Measurements from ENCODE around the gene CGN. TPM values are rescaled to one million over a fixed set of nuclear protein-coding genes. Genes with fewer than 3 reads are reported as not detected.

CGN gene
- total and polyA plus RNA-seq, 2 donors (not counting 3 experiments of a cell fraction or from before 2014, with no cell fraction given), result 0.32 to 0.73 TPM

DNA sequence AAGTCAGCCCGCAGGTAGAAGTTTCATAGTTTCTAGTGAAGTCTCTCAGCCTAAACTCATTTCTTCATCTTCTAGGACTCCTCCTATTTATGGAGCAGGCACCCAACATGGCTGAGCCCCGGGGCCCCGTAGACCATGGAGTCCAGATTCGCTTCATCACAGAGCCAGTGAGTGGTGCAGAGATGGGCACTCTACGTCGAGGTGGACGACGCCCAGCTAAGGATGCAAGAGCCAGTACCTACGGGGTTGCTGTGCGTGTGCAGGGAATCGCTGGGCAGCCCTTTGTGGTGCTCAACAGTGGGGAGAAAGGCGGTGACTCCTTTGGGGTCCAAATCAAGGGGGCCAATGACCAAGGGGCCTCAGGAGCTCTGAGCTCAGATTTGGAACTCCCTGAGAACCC is 7.2 kb downstream of the CGN start:
- no TSS peak for BruUV-seq (replicated peaks)
- H3K4me3 ChIP-seq (replicated peaks in 1 of 3; ENCODE audit: insufficient read depth in 1 of 3, low read depth in 1 of 3, low read length in 3 of 3), result no peak overlapping the region
- no peak for DNase-seq (ENCODE audit: low read depth, low spot score)
- POLR2A ChIA-PET, result no interaction called here
- H3K36me3 ChIP-seq (ENCODE audit: control insufficient read depth in 2 of 2, extremely low read depth in 1 of 2, insufficient read depth in 2 of 2, low read length in 2 of 2), result no peaks in the 10 kb centered on the region
- H3K4me1 ChIP-seq (ENCODE audit: control insufficient read depth, extremely low read depth, insufficient read depth, low read length), result no peaks in the 10 kb centered on the region
- H4K20me1 ChIP-seq (replicated peaks; ENCODE audit: control insufficient read depth, extremely low read depth, insufficient read depth, low read length), result no peaks in the 10 kb centered on the region
- no peak overlapping the region for H3K27ac ChIP-seq (ENCODE audit: insufficient read depth, low read depth, low read length)
- no peak overlapping the region for H2AFZ ChIP-seq (ENCODE audit: low read depth, low read length)
- dilution Hi-C loops (cut with MboI; ENCODE audit: extremely low pct_ligation_motif_present, low sequenced_read_pairs) (no loop called here), intact Hi-C loops (cut with micrococcal nuclease) (no loop called here)
- H3K9me3 ChIP-seq (replicated peaks; ENCODE audit: control insufficient read depth, insufficient read depth, low read length), result no peaks in the 10 kb centered on the region
- no peak overlapping the region for H3K9ac ChIP-seq (replicated peaks; ENCODE audit: extremely low read depth, insufficient read depth, low read length)
- CTCF ChIA-PET, result no interaction called here
- H3K79me2 ChIP-seq (ENCODE audit: control insufficient read depth, insufficient read depth, low read length), result no peaks in the 10 kb centered on the region
- H3K4me2 ChIP-seq (ENCODE audit: insufficient read depth, low read length), result no peak overlapping the region
- H3K9me1 ChIP-seq (replicated peaks; ENCODE audit: control insufficient read depth, extremely low read depth, insufficient read depth, low read length), result no peaks in the 10 kb centered on the region
- FAIRE-seq, result no peak
- TF ChIP-seq EZH2 (IDR thresholded peaks at IDR 0.05; ENCODE audit: borderline replicate concordance, low read depth, low read length, severe bottlenecking), result no peak
- no peak for TF ChIP-seq POLR2A (IDR thresholded peaks at IDR 0.05; ENCODE audit: low read depth, low read length)
- TF ChIP-seq, protein P1, sequence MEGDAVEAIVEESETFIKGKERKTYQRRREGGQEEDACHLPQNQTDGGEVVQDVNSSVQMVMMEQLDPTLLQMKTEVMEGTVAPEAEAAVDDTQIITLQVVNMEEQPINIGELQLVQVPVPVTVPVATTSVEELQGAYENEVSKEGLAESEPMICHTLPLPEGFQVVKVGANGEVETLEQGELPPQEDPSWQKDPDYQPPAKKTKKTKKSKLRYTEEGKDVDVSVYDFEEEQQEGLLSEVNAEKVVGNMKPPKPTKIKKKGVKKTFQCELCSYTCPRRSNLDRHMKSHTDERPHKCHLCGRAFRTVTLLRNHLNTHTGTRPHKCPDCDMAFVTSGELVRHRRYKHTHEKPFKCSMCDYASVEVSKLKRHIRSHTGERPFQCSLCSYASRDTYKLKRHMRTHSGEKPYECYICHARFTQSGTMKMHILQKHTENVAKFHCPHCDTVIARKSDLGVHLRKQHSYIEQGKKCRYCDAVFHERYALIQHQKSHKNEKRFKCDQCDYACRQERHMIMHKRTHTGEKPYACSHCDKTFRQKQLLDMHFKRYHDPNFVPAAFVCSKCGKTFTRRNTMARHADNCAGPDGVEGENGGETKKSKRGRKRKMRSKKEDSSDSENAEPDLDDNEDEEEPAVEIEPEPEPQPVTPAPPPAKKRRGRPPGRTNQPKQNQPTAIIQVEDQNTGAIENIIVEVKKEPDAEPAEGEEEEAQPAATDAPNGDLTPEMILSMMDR (IDR thresholded peaks at IDR 0.05; ENCODE audit: extremely low read depth in 1 of 2, insufficient read depth in 1 of 2, low read depth in 1 of 2, low read length in 2 of 2), result no peak
- TF ChIP-seq, protein P2, sequence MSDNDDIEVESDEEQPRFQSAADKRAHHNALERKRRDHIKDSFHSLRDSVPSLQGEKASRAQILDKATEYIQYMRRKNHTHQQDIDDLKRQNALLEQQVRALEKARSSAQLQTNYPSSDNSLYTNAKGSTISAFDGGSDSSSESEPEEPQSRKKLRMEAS (IDR thresholded peaks at IDR 0.05; ENCODE audit: insufficient read depth, insufficient read length), result no peak
- TF ChIP-seq GATA2 (IDR thresholded peaks at IDR 0.05; ENCODE audit: insufficient read depth, insufficient read length, low read depth, low read length), result no peak
- TF ChIP-seq POLR2AphosphoS5 (IDR thresholded peaks at IDR 0.05; ENCODE audit: insufficient read depth, low read depth, low read length), result no peak
- no peak for TF ChIP-seq JUN (IDR thresholded peaks at IDR 0.05; ENCODE audit: borderline replicate concordance, insufficient read depth, insufficient read length, low read depth)
- no peak for TF ChIP-seq MYC (IDR thresholded peaks at IDR 0.05; ENCODE audit: low read depth, low read length)
- no peak for TF ChIP-seq FOS (IDR thresholded peaks at IDR 0.05; ENCODE audit: borderline replicate concordance, insufficient read depth, low read length)
- no peaks in the 10 kb centered on the region for H3K27me3 ChIP-seq (ENCODE audit: control insufficient read depth in 2 of 2, insufficient read depth in 2 of 2, low read length in 2 of 2)
